Measurements from ENCODE around the gene HDHD5.
"Not testable (repeated sequence)": the region's sequence is repeated elsewhere in the genome, so short reads cannot be mapped to it uniquely, and the experiment has no call there.

HDHD5 gene

GRCh38 chr22:17149076-17149815 lies 9.8 kb downstream of the HDHD5 start:
- no peak for ATAC-seq (ENCODE audit: low read depth)
- no peak for DNase-seq (ENCODE audit: low spot score)
- H3K4me1 ChIP-seq (ENCODE audit: insufficient read depth, poor library complexity, severe bottlenecking) = peaks cover 8% of the 10 kb centered on the region
- H3K27ac ChIP-seq (ENCODE audit: poor library complexity, severe bottlenecking) = no peak overlapping the region
- no peaks in the 10 kb centered on the region for H3K9me3 ChIP-seq (ENCODE audit: severe bottlenecking)
- TF ChIP-seq CTCF (IDR thresholded peaks at IDR 0.05; ENCODE audit: poor library complexity, severe bottlenecking) = no peak
- no peaks in the 10 kb centered on the region for H3K27me3 ChIP-seq (ENCODE audit: insufficient read depth, poor library complexity, severe bottlenecking)
- no peak overlapping the region for H3K4me3 ChIP-seq (ENCODE audit: severe bottlenecking)
- H3K36me3 ChIP-seq (ENCODE audit: low read depth) = peaks cover 15% of the 10 kb centered on the region; the same call in 1 of the 2 replicates

- not testable (repeated sequence) for H3K27ac ChIP-seq (ENCODE audit: poor library complexity, severe bottlenecking); ATAC-seq (ENCODE audit: low read depth); H3K4me3 ChIP-seq (ENCODE audit: severe bottlenecking); H3K27me3 ChIP-seq (ENCODE audit: insufficient read depth, poor library complexity, severe bottlenecking); H3K4me1 ChIP-seq (ENCODE audit: insufficient read depth, poor library complexity, severe bottlenecking); H3K9me3 ChIP-seq (ENCODE audit: severe bottlenecking); DNase-seq (ENCODE audit: low spot score)
- H3K36me3 ChIP-seq (ENCODE audit: low read depth) = peaks cover 19% of the 10 kb centered on the region
Measured at GRCh38 chr22:17147458-17147857, 11.6 kb downstream of the HDHD5 start.

GRCh38 chr22:17145021-17145680 lies 13.9 kb downstream of the HDHD5 start:
- no peaks in the 10 kb centered on the region for H3K27me3 ChIP-seq (ENCODE audit: insufficient read depth, poor library complexity, severe bottlenecking)
- no peak overlapping the region for H3K27ac ChIP-seq (ENCODE audit: poor library complexity, severe bottlenecking)
- no peaks in the 10 kb centered on the region for H3K9me3 ChIP-seq (ENCODE audit: severe bottlenecking)
- DNase-seq (ENCODE audit: low spot score) = no peak
- peaks cover 33% of the 10 kb centered on the region for H3K36me3 ChIP-seq (ENCODE audit: low read depth)
- ATAC-seq (ENCODE audit: low read depth) = no peak
- no peaks in the 10 kb centered on the region for H3K4me1 ChIP-seq (ENCODE audit: insufficient read depth, poor library complexity, severe bottlenecking)
- TF ChIP-seq CTCF (IDR thresholded peaks at IDR 0.05; ENCODE audit: poor library complexity, severe bottlenecking) = no peak
- no peak overlapping the region for H3K4me3 ChIP-seq (ENCODE audit: severe bottlenecking)

DNA sequence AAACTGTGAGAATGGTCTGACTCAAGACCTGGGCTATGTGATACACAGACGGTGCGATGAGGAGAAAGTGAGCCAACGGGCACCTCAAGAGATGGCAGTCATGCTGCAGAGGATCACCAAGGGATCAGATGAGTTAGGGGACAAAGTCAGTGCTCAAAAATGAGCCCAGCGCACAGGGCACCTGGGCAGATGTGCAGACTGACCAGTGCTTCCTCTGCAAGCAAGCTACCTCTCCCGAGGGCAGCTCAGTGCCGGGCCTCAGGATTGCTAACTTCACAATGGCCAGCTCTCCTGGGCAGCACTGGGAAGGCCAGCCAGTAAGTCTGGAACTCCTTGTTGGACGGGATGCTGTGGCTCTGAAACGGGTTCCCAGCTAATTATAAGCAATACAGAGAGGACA lies 15.3 kb downstream of the HDHD5 start:
- DNase-seq (ENCODE audit: low spot score) = no peak
- Histone ChIP-seq H3K27me3 (ENCODE audit: insufficient read depth, poor library complexity, severe bottlenecking) (no peaks in the 10 kb centered on the region), H3K27ac (ENCODE audit: poor library complexity, severe bottlenecking) (no peak overlapping the region), H3K36me3 (ENCODE audit: low read depth) (peaks cover 29% of the 10 kb centered on the region), H3K4me3 (ENCODE audit: severe bottlenecking) (no peak overlapping the region), H3K4me1 (ENCODE audit: insufficient read depth, poor library complexity, severe bottlenecking) (no peaks in the 10 kb centered on the region), H3K9me3 (ENCODE audit: severe bottlenecking) (no peaks in the 10 kb centered on the region)
- no peak for ATAC-seq (ENCODE audit: low read depth)
- TF ChIP-seq CTCF (IDR thresholded peaks at IDR 0.05; ENCODE audit: poor library complexity, severe bottlenecking) = no peak

DNA sequence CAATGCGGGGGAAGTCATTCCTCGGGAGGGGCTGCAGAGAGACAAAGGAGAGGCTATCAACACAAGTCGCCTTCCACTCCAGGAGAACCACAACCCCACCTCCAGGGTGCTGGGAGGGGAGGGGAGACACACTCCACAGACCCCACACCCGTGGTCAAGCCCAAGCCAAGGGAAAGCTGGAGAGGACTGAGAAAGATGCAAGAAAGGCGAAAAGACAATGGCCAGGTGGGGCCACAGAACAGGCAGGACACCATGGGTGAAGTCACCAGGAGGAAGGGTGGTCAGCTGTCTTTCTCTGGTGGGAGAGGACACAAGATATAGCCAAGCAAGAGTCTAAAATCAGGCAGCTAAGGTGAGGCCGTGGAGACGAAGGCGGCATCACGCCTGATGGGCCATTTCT lies 16.0 kb downstream of the HDHD5 start:
- Histone ChIP-seq H3K27ac (ENCODE audit: poor library complexity, severe bottlenecking) (no peak overlapping the region), H3K9me3 (ENCODE audit: severe bottlenecking) (no peaks in the 10 kb centered on the region), H3K4me3 (ENCODE audit: severe bottlenecking) (no peak overlapping the region), H3K36me3 (ENCODE audit: low read depth) (peaks cover 27% of the 10 kb centered on the region), H3K4me1 (ENCODE audit: insufficient read depth, poor library complexity, severe bottlenecking) (no peaks in the 10 kb centered on the region), H3K27me3 (ENCODE audit: insufficient read depth, poor library complexity, severe bottlenecking) (no peaks in the 10 kb centered on the region)
- ATAC-seq (ENCODE audit: low read depth) (no peak), DNase-seq (ENCODE audit: low spot score) (no peak)
- no peak for TF ChIP-seq CTCF (IDR thresholded peaks at IDR 0.05; ENCODE audit: poor library complexity, severe bottlenecking)
